HuH-7 (cell line): Measurements from ENCODE around the gene WDFY4.

Experiments used
- DNase-seq: peaks from one replicate; pipeline ENCODE4 v3.0.0; 2011; ENCODE audit warnings: low spot score

Gene WDFY4

GRCh38 chr10:48792687-48793096 lies 108.0 kb downstream of the WDFY4 start:
- DNase-seq, result no peak

- no peak for DNase-seq
Measured at GRCh38 chr10:48794074-48794473, 109.4 kb downstream of the WDFY4 start.

- DNase-seq, result no peak
Measured at GRCh38 chr10:48796713-48797245, 112.1 kb downstream of the WDFY4 start.

- DNase-seq, result no peak
Measured at GRCh38 chr10:48797830-48798229, 113.2 kb downstream of the WDFY4 start.

GRCh38 chr10:48798481-48799254 lies 114.0 kb downstream of the WDFY4 start:
- no peak for DNase-seq

GRCh38 chr10:48799341-48800006 lies 114.8 kb downstream of the WDFY4 start:
- DNase-seq, result no peak

GRCh38 chr10:48800007-48800675 lies 115.5 kb downstream of the WDFY4 start:
- no peak for DNase-seq

GRCh38 chr10:48801001-48801421 lies 116.3 kb downstream of the WDFY4 start:
- no peak for DNase-seq

GRCh38 chr10:48802611-48803071 lies 118.0 kb downstream of the WDFY4 start:
- DNase-seq, result no peak

GRCh38 chr10:48803801-48804584 lies 119.3 kb downstream of the WDFY4 start:
- DNase-seq, result no peak

- no peak for DNase-seq
Measured at GRCh38 chr10:48804740-48805182, 120.1 kb downstream of the WDFY4 start.

GRCh38 chr10:48805411-48805810 lies 120.7 kb downstream of the WDFY4 start:
- no peak for DNase-seq

- DNase-seq, result no peak
Measured at GRCh38 chr10:48805848-48806247, 121.2 kb downstream of the WDFY4 start.

GRCh38 chr10:48806342-48806741 lies 121.7 kb downstream of the WDFY4 start:
- no peak for DNase-seq

- DNase-seq, result no peak
Measured at GRCh38 chr10:48807791-48808470, 123.3 kb downstream of the WDFY4 start.

- no peak for DNase-seq
Measured at GRCh38 chr10:48809261-48809660, 124.6 kb downstream of the WDFY4 start.

GRCh38 chr10:48811461-48811860 lies 126.8 kb downstream of the WDFY4 start:
- no peak for DNase-seq

GRCh38 chr10:48811917-48812316 lies 127.2 kb downstream of the WDFY4 start:
- no peak for DNase-seq

- DNase-seq, result no peak
Measured at GRCh38 chr10:48813291-48813690, 128.6 kb downstream of the WDFY4 start.

GRCh38 chr10:48813825-48814224 lies 129.2 kb downstream of the WDFY4 start:
- DNase-seq, result no peak

GRCh38 chr10:48814933-48815332 lies 130.3 kb downstream of the WDFY4 start:
- DNase-seq, result no peak
